H7 (cell line): ENCODE results near the gene FRK. TPM values are rescaled to one million over a fixed set of nuclear protein-coding genes. Genes with fewer than 3 reads are reported as not detected.
"Not testable (repeated sequence)": the region's sequence is repeated elsewhere in the genome, so short reads cannot be mapped to it uniquely, and the experiment has no call there.

Experiments used
- DNase-seq: peaks from one replicate; pipeline ENCODE4 v3.0.0; 2012
- H3K27me3 ChIP-seq: 2 replicates; pipeline ENCODE4 v1.6.0; 2011; ENCODE audit warnings: mild to moderate bottlenecking, low read length; ENCODE audit not compliant: control insufficient read depth, insufficient read depth
- H3K36me3 ChIP-seq: replicated peaks from 2 replicates; pipeline ENCODE4 v1.5.1; 2011; ENCODE audit warnings: low read length; ENCODE audit not compliant: control insufficient read depth, insufficient read depth
- H3K4me3 ChIP-seq: 2 replicates; pipeline ENCODE4 v1.5.1; 2011; ENCODE audit warnings: low read depth, mild to moderate bottlenecking, control low read depth, low read length, moderate library complexity; ENCODE audit not compliant: insufficient read depth
- total RNA-seq: library from RNA; depleted of rRNA; stranded (reverse); fragments of >200 nt; shearing (Covaris generic); gene quantifications from 2 replicates; pipeline ENCODE4 v1.2.3, GENCODE V29; 2014

Gene FRK
- total RNA-seq, 1 experiment from 2014 or later, result 0.10 TPM

GRCh38 chr6:115982453-115982852 lies 78.2 kb downstream of the FRK start:
- no peaks in the 10 kb centered on the region for H3K36me3 ChIP-seq
- no peak for DNase-seq

DNA sequence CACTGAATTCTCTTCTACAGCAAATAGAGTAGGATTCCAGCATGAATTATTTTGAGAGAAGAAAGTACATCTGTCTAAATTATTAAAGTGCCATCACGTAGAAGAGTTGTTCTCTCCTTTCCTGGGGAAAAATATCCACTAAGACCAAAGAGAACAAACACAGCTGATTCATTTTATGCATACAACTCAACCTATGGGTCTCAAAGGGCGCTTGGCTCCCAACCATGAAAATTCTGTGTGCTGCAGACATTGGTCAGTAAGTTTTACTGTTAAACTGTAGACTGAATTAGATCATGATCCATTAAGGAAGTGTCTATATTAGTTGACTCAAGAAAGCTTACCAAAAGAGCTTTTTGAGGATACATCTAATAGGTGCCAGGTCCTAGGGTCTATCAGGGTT lies 83.5 kb downstream of the FRK start:
- no peak overlapping the region for H3K4me3 ChIP-seq
- H3K36me3 ChIP-seq, result no peaks in the 10 kb centered on the region
- H3K27me3 ChIP-seq, result no peaks in the 10 kb centered on the region
- DNase-seq, result no peak

More at GRCh38 chr6:115982453-115982852, 78.2 kb downstream of the FRK start:
- Histone ChIP-seq H3K27me3 (no peaks in the 10 kb centered on the region), H3K4me3 (no peak overlapping the region)

DNA sequence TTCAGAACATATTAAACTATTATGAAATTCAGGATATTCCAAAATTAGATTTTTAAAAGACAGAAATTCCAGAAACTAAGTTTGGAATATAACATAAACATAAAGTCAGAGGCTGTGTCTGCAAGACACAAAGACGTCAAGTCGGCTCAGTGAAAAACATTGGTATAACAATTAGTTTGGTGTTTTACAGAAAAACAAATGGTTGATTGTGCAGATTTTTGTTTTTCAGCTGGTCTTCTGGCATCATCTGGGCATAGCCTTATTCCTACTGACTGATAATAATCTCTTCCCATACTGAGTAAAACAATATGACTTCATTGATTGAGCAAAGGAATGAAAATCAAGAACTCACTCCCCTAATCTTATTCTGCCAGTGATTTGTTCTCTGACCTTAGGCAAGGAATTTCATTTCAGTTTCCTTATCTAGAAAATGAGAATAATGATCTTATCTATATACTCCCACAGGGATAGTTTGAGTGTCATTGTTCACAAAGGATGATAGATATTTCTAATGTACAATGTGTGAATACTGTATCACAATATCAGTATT lies 84.3 kb downstream of the FRK start:
- Histone ChIP-seq H3K27me3 (no peaks in the 10 kb centered on the region), H3K4me3 (no peak overlapping the region)
- DNase-seq, result no peak

DNA sequence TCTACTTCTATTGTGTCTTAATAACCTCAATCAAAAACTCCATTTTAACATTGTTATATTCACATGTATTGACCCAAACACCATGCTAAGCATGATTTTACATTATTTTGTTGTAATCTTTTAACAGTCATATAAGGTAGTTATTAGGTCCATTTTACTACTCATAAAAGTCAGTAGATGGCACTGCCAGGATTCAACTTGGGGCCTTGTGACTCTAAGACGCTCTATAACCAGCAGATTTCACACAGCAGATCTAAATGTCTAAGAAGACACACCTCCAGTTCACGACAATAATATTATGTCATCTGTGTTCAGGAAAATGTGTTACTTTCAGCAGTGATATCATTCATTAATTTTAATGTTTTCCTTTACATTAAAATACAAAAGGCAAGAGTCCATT lies 88.0 kb downstream of the FRK start:
- Histone ChIP-seq H3K4me3 (no peak overlapping the region), H3K27me3 (no peaks in the 10 kb centered on the region), H3K36me3 (no peaks in the 10 kb centered on the region)
- no peak for DNase-seq

More for the DNA sequence above, 84.3 kb downstream of the FRK start:
- H3K36me3 ChIP-seq, result no peaks in the 10 kb centered on the region

GRCh38 chr6:115971785-115972184 lies 88.9 kb downstream of the FRK start:
- no peak for DNase-seq
- Histone ChIP-seq H3K27me3 (no peaks in the 10 kb centered on the region), H3K36me3 (no peaks in the 10 kb centered on the region), H3K4me3 (no peak overlapping the region)

DNA sequence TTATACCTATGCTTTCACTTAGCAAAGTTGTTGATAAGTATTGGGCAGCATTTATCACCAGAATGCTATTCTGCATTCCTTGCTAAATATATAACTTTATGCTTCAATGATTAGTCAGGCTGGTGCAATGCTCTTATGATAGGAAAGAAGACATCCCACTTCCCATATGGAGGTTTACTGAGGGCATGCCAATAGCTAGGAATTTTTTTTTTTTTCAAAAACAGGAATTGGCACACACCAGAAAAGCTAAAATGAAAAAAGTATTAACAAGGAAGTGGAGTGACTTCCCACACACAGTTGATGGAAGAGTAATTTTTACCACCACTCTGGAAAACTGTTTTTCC lies 90.8 kb downstream of the FRK start:
- DNase-seq, result no peak
- Histone ChIP-seq H3K27me3 (no peaks in the 10 kb centered on the region), H3K36me3 (no peaks in the 10 kb centered on the region), H3K4me3 (no peak overlapping the region)

DNA sequence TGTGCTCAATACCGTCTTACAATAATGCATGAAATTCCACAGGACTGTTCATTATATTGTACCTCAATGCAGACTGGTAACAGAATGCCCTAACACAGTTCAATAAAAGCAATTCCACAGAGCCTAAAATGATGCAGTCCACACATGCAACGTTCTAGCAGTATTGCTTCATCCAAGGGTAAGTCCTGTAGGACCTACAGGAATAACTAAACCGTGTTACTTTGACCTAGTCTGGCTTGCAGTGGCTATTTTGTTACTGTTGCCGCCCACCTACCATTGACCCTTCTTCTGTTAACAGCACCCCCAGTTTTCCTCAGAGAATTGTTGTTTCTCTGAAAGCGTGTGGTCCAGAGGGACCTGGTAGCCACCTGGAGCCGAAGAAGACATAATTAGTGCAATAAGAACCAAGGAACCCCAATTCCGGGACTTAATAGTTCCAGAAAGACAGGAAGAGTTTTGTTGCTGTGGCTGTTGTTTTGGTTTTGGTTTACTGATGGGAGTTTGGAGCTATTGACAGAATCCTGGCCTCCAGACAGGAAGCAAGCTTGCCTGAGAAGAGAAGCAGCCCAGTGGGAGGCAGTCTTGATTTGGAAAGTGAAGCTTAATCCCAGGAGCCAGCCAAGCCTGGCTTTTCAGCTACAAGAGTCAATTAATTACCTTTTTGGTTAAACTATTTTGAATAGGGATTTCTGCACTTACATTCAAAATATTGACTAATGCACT lies 91.3 kb downstream of the FRK start:
- Histone ChIP-seq H3K36me3 (no peaks in the 10 kb centered on the region), H3K27me3 (no peaks in the 10 kb centered on the region), H3K4me3 (no peak overlapping the region)
- DNase-seq, result no peak

GRCh38 chr6:115960286-115960685 lies 100.4 kb downstream of the FRK start:
- not testable (repeated sequence) for H3K36me3 ChIP-seq, DNase-seq, H3K27me3 ChIP-seq, H3K4me3 ChIP-seq

DNA sequence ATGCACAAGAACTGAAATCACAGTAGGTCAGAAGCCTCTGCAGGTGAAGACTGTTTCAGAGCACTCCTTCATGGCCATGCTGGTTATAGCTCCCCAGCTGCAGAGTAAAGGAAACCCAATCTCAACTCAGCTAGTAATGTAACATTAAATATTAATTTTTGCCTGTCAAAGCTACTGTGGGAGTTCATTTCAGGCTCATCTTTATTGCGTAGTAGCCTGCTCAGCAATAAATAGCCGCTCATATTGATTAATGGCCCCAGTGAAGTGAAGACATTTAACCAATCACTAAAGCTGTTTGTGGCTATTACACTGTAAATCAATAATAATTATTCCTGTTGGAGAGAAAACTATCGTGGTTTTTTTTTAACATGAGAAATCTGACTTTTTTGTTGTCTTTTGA lies 101.7 kb downstream of the FRK start:
- Histone ChIP-seq H3K36me3 (no peaks in the 10 kb centered on the region), H3K27me3 (no peaks in the 10 kb centered on the region), H3K4me3 (no peak overlapping the region)
- DNase-seq, result no peak

GRCh38 chr6:115954740-115955139 lies 106.0 kb downstream of the FRK start:
- H3K4me3 ChIP-seq, result no peak overlapping the region
- no peaks in the 10 kb centered on the region for H3K36me3 ChIP-seq
- no peaks in the 10 kb centered on the region for H3K27me3 ChIP-seq
- no peak for DNase-seq

- no peaks in the 10 kb centered on the region for H3K27me3 ChIP-seq
- DNase-seq, result no peak
- H3K4me3 ChIP-seq, result no peak overlapping the region
- no peaks in the 10 kb centered on the region for H3K36me3 ChIP-seq
Measured at GRCh38 chr6:115948751-115949150, 111.9 kb downstream of the FRK start.

DNA sequence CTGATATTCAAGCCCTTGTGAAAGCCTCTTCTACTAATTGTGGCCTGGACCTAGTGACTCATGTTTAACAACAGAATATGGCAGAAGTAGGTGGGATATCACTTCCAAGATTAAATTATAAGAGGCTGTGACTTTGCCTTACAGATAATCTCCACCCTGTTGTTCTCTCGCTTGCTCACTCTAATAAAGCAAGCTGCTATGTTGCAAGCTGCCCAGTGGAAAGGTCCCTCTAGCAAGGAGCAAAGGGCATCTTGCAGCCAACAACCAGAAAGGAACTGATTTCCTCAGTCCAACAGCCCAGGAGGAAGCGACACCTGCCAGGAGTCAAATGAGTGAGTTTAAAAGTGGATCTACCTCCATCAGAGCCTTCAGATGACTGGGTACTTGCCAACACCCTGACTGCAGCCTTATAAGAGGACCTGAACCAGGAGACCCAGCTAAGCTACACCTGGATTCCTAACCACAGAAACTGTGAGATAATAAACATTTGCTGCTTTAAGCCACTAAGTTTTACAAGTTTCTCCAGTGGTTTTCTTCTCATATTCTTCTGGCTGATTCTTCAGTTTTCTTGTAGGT lies 112.6 kb downstream of the FRK start:
- no peaks in the 10 kb centered on the region for H3K36me3 ChIP-seq
- DNase-seq, result no peak
- H3K27me3 ChIP-seq, result no peaks in the 10 kb centered on the region
- H3K4me3 ChIP-seq, result no peak overlapping the region

- DNase-seq, result no peak
- H3K27me3 ChIP-seq, result no peaks in the 10 kb centered on the region
Measured at GRCh38 chr6:115945812-115946211, 114.9 kb downstream of the FRK start.

GRCh38 chr6:115945306-115945705 lies 115.4 kb downstream of the FRK start:
- DNase-seq, result no peak
- Histone ChIP-seq H3K4me3 (no peak overlapping the region), H3K27me3 (no peaks in the 10 kb centered on the region), H3K36me3 (no peaks in the 10 kb centered on the region)

More at GRCh38 chr6:115945812-115946211, 114.9 kb downstream of the FRK start:
- H3K4me3 ChIP-seq, result no peak overlapping the region
- no peaks in the 10 kb centered on the region for H3K36me3 ChIP-seq

DNA sequence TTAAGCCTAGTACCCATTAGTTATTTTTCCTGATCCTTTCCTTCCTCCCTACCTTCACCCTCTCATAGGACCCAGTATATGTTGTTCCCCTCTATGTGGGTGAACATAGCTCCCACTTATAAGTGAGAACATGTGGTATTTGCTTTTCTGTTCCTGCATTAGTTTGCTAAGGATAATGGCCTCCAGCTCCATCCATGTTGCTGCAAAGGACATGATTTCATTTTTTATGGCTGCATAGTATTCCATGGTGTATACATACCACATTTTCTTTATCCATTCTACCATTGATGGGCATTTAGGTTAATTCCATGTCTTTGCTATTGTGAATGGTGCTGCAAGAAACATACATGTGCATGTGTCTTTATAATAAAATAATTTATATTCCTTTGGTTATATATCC lies 115.9 kb downstream of the FRK start:
- H3K4me3 ChIP-seq, H3K27me3 ChIP-seq, H3K36me3 ChIP-seq, DNase-seq: not testable (repeated sequence)
